ENCODE results near the gene IFNE. TPM values are rescaled to one million over a fixed set of nuclear protein-coding genes. Genes with fewer than 3 reads are reported as not detected.

IFNE gene, protein sequence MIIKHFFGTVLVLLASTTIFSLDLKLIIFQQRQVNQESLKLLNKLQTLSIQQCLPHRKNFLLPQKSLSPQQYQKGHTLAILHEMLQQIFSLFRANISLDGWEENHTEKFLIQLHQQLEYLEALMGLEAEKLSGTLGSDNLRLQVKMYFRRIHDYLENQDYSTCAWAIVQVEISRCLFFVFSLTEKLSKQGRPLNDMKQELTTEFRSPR
- 2.5 TPM for polyA plus RNA-seq (2013, experiment 1 of 2; ENCODE audit: insufficient read length)
- 2.6 TPM for polyA plus RNA-seq (2013, experiment 2 of 2; ENCODE audit: insufficient read length)

DNA sequence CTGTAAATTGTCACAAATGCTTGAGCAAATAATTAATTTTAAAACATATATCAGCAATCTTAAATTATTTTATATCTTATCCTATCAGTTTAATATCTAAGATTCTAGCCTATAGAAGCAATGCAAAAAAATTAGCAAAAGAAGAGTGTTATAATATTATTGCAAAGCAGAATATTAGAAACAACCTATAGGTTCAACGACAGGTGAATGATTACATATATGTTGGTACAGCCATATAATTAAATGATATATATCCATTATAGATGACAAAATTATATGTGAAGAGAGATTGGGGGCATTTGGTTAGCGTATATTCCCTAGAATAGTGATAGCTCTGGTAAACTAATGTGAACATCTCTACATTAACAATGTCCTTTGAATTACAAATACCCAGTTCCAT lies at the start of gene IFNE:
Gene IFNE (minus strand): TSS at position 101 of the 400 bp plus-strand sequence. CDS start 619 bp downstream, outside the sequence.
- DNase-seq: no peak

DNA sequence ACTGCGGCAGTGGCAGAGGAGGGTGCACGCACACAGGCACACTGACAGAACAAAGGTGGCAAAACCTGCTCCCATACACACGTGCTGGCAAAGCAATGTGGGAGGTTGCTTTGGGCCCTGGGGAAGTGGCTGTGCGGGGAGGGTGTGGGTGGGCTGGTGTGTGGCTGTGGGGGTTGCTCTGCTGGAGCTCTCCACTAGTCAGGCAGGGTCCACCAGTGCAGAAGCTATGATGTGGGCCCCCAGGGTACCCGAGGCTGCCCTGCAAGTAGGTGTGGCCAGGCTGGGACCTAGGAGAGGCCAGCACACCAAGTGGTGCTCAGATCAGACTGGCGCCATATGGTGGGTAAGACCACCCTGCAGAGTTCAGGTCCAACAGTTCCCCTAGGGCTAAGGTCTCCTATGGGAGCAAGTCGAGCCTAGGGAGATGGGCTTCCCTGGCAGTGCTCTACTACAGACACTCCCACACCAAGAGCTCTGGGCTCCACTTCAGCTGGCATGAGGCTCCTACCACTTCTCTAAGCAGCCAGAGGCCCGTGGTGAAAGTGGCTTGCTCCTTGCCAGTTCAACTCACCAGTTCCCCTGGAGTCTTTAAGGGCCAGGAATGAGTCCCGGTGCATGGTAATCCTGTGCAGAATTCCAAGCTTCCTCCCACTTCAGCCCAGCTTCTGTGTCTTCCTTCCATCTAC lies 46.2 kb upstream of the IFNE start:
- no peak for DNase-seq

DNA sequence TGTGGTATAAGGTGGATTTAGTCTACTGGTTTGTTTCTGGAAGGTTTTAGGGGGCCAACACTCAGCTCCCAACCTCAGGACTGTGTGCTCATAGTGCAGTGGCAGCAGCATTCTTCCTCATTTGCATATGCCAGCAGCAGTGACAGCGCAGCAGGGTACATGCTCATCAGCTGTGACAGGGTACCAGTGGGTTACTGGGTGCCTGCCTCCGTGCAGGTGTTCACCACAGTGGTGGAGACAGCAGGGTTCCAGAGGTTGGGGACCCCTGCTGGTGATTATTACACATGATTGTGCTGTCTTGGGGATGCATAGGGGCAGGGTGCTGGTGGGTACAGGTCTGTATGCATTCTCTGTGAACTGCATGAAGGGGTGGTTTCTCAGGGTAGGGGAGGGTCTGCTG lies 45.5 kb upstream of the IFNE start:
- no peak for DNase-seq

DNA sequence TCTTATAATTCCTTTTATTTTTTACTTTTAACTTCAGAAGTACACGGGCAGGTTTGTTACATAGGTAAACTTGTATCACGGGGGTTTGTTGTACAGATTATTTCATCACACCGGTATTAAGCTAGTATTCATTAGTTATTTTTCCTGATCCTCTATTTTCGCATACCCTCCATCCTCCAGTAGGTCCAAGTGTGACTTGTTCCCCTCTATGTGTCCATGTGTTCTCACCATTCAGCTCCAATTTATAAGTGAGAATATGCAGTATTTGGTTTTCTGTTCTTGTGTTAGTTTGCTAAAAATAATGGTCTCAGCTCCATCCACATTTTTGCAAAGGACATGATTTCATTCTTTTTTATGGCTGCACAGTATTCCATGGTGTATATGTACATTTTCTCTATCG lies 43.1 kb upstream of the IFNE start:
- DNase-seq: no peak

DNA sequence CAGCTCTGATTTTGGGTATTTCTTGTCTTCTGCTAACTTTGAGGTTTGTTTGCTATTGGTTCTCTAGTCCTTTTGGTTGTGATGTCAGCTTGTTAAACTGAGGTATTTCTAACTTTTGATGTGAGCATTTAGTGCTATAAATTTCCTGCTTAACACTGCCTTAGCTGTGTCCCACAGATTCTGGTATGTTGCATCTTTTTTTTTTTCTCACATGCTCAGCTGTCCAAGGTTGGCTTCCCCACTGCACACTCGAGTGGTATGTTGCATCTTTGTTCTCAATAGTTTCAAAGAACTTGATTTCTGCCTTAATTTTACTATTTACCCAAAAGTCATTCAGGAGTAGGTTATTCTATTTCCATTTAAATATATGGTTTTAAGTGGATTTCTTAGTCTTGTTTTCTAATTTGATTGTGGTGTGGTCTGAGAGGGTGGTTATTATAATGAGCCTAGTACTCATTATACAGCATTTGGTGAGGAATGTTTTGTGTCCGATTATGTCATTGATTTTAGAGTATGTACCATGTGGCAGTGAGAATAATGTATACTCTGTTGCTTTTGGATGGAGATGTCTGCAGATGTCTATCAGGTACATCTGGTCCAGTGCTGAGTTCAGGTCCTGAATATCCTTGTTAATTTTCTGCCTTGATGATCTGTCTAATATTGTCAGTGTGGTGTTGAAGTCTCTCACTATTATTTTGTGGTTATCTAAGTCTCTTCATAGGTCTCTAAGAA lies 42.2 kb upstream of the IFNE start:
- DNase-seq: no peak

DNA sequence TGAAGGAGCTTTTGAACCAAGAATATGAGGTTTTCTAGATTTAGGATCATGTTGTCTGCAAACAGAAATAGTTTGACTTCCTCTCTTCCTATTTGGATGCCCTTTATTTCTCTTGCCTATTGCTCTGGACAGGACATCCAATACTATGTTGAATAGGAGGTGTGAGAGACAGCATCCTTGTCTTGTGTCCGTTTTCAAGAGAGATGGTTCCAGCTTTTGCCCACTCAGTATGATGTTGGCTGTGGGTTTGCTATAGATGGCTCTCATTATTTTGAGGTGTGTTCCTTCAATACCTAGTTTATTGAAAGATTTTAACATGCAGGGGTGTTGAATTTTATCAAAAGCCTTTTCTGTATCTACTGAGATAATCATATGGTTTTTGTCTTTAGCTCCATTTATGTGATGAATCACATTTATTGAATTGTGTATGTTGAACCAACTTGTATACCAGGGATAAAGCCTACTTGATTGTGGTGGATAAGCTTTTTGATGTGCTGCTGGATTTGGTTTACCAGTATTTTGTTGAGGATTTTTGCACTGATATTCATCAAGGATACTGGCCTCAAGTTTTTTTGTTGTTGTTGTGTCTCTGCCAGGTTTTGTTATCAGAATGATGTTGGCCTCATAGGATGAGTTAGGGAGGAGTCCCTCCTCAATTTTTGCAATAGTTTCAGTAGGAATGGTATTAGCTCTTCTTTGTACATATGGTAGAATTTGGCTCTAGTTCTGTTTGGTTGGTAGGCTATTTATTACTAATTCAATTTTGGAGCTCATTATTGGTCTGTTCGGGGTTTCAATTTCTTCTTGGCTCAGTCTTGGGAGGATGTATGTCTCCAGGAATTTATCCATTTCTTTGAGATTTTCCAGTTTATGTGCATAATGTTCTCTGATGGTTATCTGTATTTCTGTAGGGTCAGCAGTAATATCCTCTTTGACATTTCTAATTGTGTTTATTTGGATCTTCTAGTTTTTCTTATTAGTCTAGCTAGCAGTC lies 41.2 kb upstream of the IFNE start:
- DNase-seq: no peak

DNA sequence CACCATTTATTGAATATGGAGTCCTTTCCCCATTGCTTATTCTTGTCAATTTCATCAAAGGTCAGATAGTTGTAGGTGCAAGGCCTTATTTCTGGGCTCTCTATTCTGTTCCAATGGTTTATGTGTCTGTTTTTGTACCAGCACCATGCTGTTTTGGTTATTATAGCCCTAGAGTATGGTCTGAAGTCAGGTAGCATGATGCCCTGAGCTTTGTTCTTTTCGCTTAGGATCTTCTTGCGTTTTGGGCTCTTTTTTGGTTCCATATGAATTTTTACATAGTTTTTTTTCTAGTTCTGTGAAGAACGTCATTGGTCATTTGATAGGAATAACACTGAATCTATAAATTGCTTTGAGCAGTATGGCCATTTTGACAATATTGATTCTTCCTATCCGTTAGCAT lies 40.2 kb upstream of the IFNE start:
- no peak for DNase-seq

DNA sequence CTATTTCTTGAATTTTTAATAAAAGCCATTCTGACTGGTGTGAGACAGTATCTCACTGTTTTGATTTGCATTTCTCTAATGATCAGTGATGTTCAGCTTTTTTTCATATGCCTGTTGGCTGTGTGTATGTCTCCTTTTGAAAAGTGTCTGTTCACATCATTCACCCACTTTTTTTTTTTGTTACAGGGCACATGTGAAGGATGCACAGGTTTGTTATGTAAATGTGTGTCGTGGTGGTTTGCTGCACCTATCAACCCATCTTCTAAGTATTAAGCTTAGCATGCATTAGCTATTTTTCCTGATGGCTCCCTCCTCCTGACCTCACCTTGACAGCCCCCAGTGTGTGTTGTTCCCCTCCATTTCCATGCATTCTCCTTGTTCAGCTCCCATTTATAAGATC lies 39.3 kb upstream of the IFNE start:
- no peak for DNase-seq

DNA sequence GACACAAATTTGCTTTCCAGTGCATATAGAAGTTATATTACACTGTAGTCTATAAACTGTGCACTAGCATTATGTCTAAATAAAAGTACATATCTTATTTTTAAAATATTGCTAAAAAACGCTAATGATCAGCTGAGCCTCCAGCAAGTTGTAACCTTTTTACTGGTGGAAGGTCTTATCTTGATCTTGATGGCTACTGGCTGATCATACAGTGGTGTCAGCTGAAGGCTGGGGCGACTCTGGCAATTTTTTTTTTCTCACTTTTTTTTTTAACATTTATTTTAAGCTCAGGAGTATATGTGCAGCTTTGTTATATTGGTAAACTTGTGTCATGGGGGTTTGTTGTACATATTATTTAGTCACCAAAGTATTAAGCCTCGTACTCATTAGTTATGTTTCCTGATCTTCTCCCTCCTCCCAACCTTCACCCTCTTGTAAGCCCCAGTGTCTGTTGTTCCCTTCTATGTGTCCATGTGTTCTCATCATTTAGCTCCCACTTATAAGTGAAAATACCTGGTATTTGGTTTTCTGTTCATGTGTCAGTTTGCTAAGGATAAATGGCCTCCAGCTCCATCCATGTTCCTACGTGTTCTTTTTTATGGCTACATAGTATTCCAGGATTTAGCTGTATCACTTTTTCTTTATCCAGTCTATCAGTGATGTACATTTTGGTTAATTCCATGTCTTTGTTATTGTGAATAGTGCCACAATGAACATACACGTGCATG lies 38.6 kb upstream of the IFNE start:
- no peak for DNase-seq

DNA sequence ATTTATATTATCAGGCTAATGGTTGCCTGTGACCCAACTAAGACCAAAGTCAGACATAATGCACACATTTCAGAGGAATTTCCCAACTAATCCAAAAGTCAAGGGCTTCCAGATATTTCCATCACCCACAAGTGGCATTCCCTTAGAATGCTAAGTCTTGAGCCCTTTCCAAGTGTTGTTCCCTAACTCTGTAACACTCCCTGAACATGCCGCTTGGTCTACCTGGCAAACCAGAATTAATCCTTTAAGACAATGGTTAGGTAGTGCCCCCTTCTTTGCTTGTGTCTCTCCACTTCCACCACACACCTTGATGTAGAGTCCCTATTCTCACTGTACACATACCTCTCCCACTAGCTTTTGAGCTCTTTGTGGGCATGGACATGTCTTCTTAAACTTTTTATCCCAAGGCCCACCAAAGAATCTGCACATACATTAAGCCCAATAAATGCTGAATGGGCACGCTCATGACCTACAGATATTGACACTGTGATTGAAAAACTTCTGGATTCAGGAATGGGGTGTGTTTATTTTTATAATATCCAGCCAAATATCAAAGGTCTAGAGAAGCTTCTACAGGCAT lies 37.8 kb upstream of the IFNE start:
- no peak for DNase-seq

DNA sequence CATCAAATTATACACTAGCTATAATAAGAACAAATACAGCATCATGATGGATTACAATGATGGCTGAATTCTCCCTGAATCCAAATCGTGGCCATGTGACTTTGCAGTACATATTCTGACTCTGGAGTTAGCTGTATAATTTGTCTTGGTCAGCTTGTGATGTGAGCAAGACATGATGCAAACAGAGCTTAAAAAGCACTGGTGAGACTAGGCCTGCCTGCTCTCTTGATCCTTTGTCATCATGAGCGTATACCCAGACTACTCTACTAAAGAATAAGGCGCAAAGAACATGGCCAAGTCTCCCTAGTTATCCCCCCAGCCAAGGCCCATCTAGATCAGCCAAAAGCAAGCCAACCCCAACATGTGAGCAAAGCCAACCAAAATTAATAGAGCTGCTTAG lies 34.7 kb upstream of the IFNE start:
- no peak for DNase-seq

DNA sequence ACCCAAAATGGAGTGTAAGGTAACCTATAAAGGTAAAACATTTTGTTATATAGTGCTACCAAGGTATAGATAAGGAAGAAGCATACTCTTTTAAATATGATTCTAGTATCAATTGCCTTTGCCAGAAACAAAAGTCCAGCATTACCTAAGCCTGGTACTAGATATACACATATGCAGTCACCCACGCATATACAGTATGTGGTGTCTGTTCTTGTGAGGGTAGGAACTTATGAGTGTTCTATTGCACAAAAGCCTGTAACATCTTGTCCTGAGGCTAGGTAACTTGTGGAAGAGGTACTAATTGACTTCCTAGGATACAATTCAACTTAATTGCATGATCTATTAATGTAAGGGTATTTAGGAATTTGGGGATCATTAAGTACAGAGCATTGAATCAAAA lies 31.3 kb upstream of the IFNE start:
- DNase-seq: no peak

DNA sequence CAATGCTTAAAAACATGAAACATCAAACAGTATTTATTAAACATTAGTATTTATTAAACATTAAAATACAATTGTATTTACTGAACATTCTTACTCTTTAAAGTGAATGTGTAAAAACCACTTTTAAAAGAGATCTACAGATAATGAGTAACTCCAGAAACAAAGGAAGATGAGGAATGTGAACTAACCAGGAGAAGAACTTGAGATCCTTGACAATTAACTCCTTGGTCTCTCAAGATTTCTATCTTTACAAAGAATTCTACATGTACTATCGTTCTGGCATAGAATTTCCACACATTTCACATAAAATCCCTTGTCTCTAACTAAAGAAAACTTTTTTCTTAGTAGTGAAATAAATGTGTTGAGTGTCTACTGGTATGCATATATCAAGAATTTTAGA lies 28.7 kb upstream of the IFNE start:
- no peak for DNase-seq

DNA sequence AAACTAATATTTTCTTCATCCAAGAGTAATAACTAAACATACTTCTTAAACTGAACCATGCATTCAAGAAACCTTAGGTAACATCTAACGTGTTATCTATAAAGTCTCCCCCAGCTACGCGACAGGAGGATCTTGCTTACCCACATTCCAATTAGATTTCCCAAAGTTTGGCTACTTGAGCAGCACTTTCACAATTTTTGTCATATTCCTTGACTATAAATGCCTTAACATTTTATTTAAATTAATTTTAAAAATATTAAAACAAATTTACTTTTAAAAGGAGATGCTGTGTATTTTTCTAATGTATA lies 25.3 kb upstream of the IFNE start:
- DNase-seq: no peak

DNA sequence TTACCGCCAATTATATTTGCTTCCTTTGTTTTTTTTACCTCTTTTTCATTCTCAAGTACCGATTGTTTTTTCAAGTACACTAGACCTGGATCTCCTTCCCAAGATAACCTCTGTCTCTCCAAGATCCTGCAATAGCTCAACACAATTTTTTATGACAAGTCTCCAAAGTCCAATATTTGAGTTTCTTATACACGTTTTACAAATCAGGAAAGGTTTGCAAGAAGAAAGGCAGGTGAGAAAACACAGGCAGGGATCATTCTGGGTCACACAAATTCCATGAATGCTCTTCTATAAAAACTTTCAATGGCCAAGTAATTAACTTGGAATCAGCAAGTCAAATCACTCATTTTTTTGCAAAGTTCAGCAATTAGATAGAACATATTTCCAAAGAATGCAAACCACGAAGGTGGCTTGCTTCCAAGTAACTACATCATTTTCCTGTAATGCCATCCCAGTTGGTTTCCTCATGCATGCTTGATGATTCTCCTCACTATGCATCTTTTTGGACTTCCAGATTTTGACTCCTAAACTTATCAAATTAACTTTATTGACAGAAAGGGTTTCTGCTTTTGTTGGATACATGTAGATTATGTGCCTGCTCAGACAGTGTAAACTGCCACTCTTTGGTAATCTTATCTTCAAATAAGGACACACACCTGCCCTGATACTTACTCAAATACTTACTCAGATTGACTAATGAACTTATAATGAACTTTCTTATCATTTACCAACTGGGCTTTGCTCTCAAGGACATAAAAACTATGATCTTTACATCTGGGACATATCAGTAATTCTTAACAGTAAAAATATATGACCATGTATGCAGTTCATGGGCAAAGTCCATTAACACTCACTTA lies 24.7 kb upstream of the IFNE start:
- peak; percentile 95 for DNase-seq

DNA sequence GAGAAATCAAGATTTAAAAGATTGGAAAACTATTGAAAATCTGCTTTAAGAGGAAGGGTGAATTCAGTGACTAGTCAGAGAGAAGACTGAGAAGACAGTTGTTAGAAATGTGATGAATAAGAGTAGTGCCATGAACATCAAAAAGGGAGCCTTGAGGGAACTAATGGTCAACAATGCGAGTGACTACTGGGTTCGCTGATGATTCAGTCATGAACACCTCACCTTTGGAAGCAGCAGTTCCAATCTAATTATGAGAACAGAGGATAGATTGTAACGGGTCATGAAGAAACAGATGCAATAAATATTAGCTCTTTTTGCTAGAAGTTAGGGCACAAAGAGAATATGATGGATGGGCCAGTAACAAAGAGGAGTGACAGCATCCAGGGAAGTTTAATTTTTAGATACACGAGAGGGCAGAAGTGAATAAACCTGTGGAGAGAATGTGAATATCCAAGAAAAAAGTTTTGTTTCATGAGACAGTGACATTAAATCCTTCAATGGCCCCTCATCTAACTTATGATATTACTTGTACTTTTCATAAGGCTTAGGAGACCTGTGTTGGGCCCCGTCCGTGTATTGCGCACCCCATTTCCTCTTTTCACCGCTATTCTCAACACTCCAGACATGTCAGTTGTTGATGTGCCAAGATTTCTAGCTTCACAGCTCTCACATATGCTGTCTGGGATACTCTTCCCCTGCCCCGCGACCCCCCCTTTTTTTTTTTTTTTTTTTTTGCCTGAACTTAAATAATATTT lies 23.5 kb upstream of the IFNE start:
- peak; percentile 27 for DNase-seq

DNA sequence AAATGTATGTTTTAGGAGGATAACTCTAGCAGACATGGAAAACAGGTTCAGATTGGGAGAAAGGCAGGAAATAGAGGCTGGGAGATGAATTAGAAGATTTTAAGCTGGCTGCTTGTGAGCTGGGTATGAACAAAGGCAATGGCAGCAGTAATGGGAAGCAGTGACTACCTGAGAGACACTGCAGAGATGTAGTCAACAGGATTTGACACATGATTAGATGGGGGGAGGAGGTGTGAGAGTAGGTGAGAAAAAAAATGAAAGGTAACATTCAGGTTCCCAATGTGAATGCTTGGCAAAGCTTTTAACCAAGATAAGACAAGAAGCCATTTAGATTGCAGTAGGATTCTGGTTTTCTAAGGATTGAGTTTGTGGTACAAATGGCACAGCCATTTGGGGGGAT lies 22.8 kb upstream of the IFNE start:
- DNase-seq: no peak

DNA sequence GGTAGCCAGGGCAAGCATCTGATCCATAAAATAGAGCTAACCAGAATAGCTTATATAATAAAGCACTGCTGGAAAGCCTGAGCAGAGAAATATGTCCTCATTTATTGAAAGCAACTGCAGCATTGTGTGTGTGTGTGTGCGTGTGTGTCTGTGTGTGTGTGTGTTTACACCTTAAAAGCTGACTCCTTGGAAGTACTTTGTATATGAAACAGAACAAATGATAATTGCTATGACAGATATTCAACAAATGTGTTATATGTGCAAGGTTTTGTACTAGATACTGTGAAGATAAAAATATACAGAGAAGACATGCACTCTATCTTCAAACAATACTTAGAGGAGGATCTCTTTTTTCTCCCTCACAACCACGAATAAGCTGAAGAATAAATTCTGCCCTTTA lies 22.0 kb upstream of the IFNE start:
- no peak for DNase-seq

DNA sequence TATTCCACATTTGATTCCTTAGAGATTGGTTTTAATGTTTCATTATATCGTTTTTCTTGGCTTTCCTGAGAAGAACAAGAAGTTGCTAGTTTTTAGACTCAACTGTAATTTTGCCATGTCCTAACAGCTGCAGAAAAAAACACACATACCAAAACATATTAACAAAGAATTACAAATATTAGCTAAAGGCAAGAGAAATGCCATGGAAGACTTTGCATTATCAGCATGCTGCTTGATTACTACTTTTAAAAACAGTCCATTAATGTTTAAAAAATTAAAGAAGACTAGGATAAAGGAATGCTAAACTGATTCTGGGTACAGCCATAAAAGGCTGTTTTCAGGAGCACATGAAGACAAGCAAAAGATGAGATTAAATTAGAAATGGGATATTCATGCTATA lies 20.5 kb upstream of the IFNE start:
- no peak for DNase-seq

DNA sequence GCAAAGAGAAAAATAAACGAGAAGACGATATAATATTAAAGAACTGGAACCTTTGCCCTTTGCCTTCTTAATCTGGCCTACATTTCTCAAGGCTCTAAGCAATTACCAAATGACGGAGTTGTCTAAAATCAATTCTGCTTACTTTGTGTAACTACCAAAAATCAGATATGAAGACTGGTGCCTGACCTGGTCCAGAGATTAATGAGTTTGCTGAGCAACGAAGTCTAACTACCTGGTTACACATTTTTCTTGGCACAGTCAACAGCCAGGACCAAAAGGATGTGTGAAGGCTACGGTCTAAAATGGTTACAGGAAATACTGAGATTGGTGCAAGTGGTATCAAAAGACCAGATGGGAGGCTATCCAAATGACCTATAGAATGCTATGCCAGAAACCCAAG lies 17.8 kb upstream of the IFNE start:
- DNase-seq: no peak

Measured in fibroblast of skin of abdomen (primary cell).